Kidney (tissue), 14 donors: Measurements from ENCODE around the gene GALNT8. TPM values are rescaled to one million over a fixed set of nuclear protein-coding genes. Genes with fewer than 3 reads are reported as not detected.
"Not testable (repeated sequence)": the region's sequence is repeated elsewhere in the genome, so short reads cannot be mapped to it uniquely, and the experiment has no call there.

Experiments
- DNase-seq, 5 donors: peaks; one replicate each; pipeline ENCODE4 v3.0.0-alpha.2; 2013 to 2020
- FAIRE-seq: peaks from 2 replicates; lab custom pipeline; 2012; peaks lifted over from hg19 to GRCh38; lab: Jason Lieb, UNC
- H3K27ac ChIP-seq, 2 donors: one replicate each; pipeline ENCODE4 v1.7.0; 2013; ENCODE audit warnings: low read depth in 2 of 2, low read length in 2 of 2, inconsistent platforms in 1 of 2
- H3K27me3 ChIP-seq: one replicate; pipeline ENCODE4 v1.7.1; 2013; ENCODE audit warnings: low read length, inconsistent platforms; ENCODE audit not compliant: control insufficient read depth, insufficient read depth
- H3K36me3 ChIP-seq, 3 donors: one replicate each; pipeline versions ENCODE4 v1.7.0 to v1.7.1; 2013; ENCODE audit warnings: low read length in 3 of 3, control low read depth in 1 of 3, inconsistent platforms in 1 of 3; ENCODE audit not compliant: insufficient read depth in 3 of 3, control insufficient read depth in 2 of 3
- H3K4me1 ChIP-seq, 3 donors: one replicate each; pipeline versions ENCODE4 v1.7.0 to v1.7.1; 2013; ENCODE audit warnings: low read length in 3 of 3, inconsistent platforms in 1 of 3, low read depth in 1 of 3; ENCODE audit not compliant: control insufficient read depth in 2 of 3, insufficient read depth in 2 of 3
- H3K4me3 ChIP-seq, 3 donors: one replicate each; pipeline versions ENCODE4 v1.7.0 to v1.8.1; 2013; ENCODE audit warnings: low read length in 3 of 3, control low read depth in 1 of 3, inconsistent platforms in 1 of 3
- H3K9ac ChIP-seq, 3 donors: one replicate each; pipeline versions ENCODE4 v1.7.0 to v1.7.1; 2013; ENCODE audit warnings: low read length in 3 of 3, control low read depth in 1 of 3, inconsistent platforms in 1 of 3
- H3K9me3 ChIP-seq, 3 donors: one replicate each; pipeline versions ENCODE4 v1.7.0 to v1.7.1; 2013; ENCODE audit warnings: low read length in 3 of 3, control low read depth in 1 of 3, inconsistent platforms in 1 of 3; ENCODE audit not compliant: control insufficient read depth in 2 of 3, insufficient read depth in 1 of 3
- intact Hi-C: fragments of 100-400 bp; cut with DNase I; formaldehyde crosslinking; loops from one replicate; pipeline ENCODE4 v1.11.1; 2022
- polyA plus RNA-seq: library from polyadenylated mRNA; stranded (reverse); fragments of 350-450 nt; fragmentation: Illumina TruSeq; extraction: RNeasy Lipid Tissue Mini Kit (QIAGEN cat#74804); gene quantifications from one replicate; pipeline ENCODE4 v1.2.3, GENCODE V29; 2014; ENCODE audit warnings: low read depth, low replicate concordance; ENCODE audit not compliant: insufficient read depth
- total RNA-seq: library from RNA; stranded (reverse); fragmentation: NEBNext Ultra II Directional; extraction: Animal tissue kit (Norgen Biotek cat#: 25700); gene quantifications from one replicate; pipeline ENCODE4 v1.2.1, GENCODE V29; 2021
- TF ChIP-seq, protein P1 (sequence below): IDR thresholded peaks from 3 replicates; pipeline ENCODE4 v1.5.1; 2012; ENCODE audit warnings: mild to moderate bottlenecking, moderate library complexity, borderline replicate concordance; ENCODE audit not compliant: insufficient read depth; ENCODE audit errors: extremely low read depth
- donor health status: control.
- donor health status: control.
- donor health status: control.
- donor health status: control.
- donor health status: control.
- donor health status: DM: yes; HTN: yes; CAD: no.
- donor health status: Normal renal cell carcinoma (clear cell type).

GALNT8 gene
- total and polyA plus RNA-seq, 2 donors from 2014 or later = 0.25 to 1.4 TPM

DNA sequence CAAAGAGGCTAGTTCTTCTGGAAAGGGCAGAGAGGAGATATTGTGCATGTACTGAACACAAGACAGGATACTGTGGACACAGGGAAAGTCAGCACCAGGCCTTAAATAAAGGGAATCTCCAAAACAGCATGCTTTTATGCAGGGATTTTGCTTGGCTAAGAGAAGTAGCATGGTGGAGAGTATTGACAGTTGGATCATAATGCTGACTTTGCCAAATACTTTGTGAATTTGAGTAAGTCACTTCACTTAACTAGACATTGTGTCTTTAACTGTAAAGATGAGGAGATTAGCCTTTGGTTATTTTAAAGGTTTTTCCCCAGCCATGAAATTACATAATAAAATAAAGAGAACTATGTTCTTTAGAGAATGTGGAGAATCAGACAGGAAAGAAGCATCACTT, 24.5 kb downstream of the GALNT8 start:
- H3K27ac ChIP-seq = no peak overlapping the region
- no peak overlapping the region for H3K4me3 ChIP-seq
- TF ChIP-seq, protein P1, sequence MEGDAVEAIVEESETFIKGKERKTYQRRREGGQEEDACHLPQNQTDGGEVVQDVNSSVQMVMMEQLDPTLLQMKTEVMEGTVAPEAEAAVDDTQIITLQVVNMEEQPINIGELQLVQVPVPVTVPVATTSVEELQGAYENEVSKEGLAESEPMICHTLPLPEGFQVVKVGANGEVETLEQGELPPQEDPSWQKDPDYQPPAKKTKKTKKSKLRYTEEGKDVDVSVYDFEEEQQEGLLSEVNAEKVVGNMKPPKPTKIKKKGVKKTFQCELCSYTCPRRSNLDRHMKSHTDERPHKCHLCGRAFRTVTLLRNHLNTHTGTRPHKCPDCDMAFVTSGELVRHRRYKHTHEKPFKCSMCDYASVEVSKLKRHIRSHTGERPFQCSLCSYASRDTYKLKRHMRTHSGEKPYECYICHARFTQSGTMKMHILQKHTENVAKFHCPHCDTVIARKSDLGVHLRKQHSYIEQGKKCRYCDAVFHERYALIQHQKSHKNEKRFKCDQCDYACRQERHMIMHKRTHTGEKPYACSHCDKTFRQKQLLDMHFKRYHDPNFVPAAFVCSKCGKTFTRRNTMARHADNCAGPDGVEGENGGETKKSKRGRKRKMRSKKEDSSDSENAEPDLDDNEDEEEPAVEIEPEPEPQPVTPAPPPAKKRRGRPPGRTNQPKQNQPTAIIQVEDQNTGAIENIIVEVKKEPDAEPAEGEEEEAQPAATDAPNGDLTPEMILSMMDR = no peak
- no peaks in the 10 kb centered on the region for H3K4me1 ChIP-seq
- intact Hi-C loops = no loop called here
- FAIRE-seq (no peak), DNase-seq (no peak)
- H3K36me3 ChIP-seq = no peaks in the 10 kb centered on the region
- H3K27me3 ChIP-seq = no peaks in the 10 kb centered on the region
- H3K9me3 ChIP-seq = no peaks in the 10 kb centered on the region
- no peak overlapping the region for H3K9ac ChIP-seq

DNA sequence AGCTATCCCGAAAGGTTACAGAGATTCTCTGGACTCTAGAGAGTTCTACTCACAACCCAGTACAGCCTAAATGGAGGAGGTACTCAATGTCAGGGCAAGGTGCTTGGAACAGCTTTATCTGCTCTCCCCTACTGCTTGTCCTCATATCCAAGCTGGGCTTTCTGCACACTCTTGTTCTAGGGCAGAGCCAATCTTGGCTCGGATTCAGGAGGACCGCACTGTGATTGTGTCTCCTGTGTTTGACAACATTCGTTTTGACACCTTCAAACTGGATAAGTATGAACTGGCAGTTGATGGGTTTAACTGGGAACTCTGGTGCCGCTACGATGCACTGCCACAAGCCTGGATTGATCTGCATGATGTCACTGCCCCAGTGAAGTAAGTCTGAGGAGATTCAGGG, 25.0 kb downstream of the GALNT8 start:
- Histone ChIP-seq H3K4me3 (no peak overlapping the region), H3K27me3 (no peaks in the 10 kb centered on the region), H3K9ac (no peak overlapping the region), H3K36me3 (no peaks in the 10 kb centered on the region), H3K4me1 (no peaks in the 10 kb centered on the region), H3K9me3 (no peaks in the 10 kb centered on the region), H3K27ac (no peak overlapping the region)
- intact Hi-C loops = no loop called here
- FAIRE-seq (no peak), DNase-seq (no peak)
- TF ChIP-seq, protein P1 = no peak

DNA sequence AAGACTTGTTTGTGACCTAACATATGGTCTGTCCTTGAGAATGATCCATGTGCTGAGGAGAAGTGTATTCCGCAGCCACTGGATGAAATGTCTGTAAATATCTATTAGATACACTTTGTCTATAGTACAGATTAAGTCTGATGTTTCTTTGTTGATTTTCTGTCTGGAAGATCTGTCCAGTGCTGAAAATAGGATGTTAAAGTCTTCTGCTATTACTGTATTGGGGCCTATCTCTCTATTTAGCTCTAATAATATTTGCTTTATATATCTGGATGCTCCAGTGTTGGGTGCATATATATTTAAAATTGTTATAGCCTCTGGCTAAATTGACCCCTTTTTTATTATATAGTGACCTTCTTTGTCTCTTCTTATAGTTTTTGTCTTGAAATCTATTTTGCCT, 31.5 kb downstream of the GALNT8 start:
- not testable (repeated sequence) for FAIRE-seq

DNA sequence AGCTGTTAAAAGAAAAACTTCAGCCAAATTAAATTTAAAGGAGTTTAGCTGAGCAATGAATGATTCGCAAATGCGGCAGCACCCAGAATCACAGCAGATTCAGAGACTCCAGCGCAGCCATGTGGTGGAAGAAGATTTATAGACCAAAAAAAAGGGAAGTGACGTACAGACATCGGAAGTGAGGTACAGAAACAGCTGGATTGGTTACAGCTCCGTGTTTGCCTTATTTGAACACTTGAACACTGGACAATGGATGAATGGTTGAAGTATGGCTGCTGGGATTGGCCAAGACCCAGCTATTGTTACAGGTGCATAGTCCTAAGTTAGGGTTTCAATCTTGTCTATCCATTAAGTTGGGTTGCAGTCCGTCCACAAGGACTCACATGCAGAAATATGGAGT, 42.6 kb downstream of the GALNT8 start:
- Histone ChIP-seq H3K9me3 (no peaks in the 10 kb centered on the region), H3K36me3 (no peaks in the 10 kb centered on the region), H3K4me3 (no peak overlapping the region), H3K4me1 (no peaks in the 10 kb centered on the region), H3K9ac (no peak overlapping the region), H3K27ac (no peak overlapping the region), H3K27me3 (no peaks in the 10 kb centered on the region)
- TF ChIP-seq, protein P1 = no peak
- DNase-seq (no peak), FAIRE-seq (no peak)
- intact Hi-C loops = no loop called here

More for the DNA sequence above, 31.5 kb downstream of the GALNT8 start:
- H3K9ac ChIP-seq, H3K27me3 ChIP-seq, H3K9me3 ChIP-seq, H3K4me3 ChIP-seq, intact Hi-C loops, H3K4me1 ChIP-seq, H3K36me3 ChIP-seq, H3K27ac ChIP-seq, DNase-seq: not testable (repeated sequence)
